ENCODE data around the gene RALGPS2.

DNA sequence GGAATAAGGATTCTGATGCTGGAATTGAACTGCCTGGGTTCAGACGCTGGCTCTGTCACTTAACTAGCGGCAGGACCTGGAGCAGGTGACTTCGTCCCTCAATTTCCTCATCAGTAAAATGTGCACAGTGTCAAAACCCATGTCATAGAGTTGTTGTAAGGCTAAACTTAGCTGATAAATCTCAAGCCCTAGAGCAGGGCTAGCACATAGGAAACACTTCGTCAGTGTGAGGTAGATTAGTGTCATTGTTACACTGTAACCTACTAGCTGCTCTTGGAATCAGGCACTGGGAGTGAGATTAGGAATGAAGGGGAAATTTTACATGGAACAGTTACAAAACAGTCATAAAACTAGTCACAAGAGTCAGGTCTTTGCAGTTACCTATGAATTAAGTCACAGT lies 202.0 kb downstream of the RALGPS2 start:
- TF ChIP-seq, protein P1, sequence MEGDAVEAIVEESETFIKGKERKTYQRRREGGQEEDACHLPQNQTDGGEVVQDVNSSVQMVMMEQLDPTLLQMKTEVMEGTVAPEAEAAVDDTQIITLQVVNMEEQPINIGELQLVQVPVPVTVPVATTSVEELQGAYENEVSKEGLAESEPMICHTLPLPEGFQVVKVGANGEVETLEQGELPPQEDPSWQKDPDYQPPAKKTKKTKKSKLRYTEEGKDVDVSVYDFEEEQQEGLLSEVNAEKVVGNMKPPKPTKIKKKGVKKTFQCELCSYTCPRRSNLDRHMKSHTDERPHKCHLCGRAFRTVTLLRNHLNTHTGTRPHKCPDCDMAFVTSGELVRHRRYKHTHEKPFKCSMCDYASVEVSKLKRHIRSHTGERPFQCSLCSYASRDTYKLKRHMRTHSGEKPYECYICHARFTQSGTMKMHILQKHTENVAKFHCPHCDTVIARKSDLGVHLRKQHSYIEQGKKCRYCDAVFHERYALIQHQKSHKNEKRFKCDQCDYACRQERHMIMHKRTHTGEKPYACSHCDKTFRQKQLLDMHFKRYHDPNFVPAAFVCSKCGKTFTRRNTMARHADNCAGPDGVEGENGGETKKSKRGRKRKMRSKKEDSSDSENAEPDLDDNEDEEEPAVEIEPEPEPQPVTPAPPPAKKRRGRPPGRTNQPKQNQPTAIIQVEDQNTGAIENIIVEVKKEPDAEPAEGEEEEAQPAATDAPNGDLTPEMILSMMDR (IDR thresholded peaks at IDR 0.05 in 8 of 11, conservative IDR thresholded peaks at IDR 0.05 in 3 of 11), result no peak
- no peak for TF ChIP-seq POLR2AphosphoS5 (IDR thresholded peaks at IDR 0.05)

Measured in spleen (tissue), 7 donors.